ENCODE data around the gene BORCS8.
"Not testable (repeated sequence)": the region's sequence is repeated elsewhere in the genome, so short reads cannot be mapped to it uniquely, and the experiment has no call there.

BORCS8 gene

GRCh38 chr19:19142347-19142746 is 49.6 kb downstream of the BORCS8 start:
- no peak for ATAC-seq
- TF ChIP-seq BACH2 (CRISPR knock-in tag; IDR thresholded peaks at IDR 0.05; ENCODE audit: borderline replicate concordance), result no peak
- TF ChIP-seq ESRRG (CRISPR knock-in tag; IDR thresholded peaks at IDR 0.05), result no peak
- no peak for TF ChIP-seq PATZ1 (CRISPR knock-in tag; IDR thresholded peaks at IDR 0.05; ENCODE audit: borderline replicate concordance)
- TF ChIP-seq TOX (CRISPR knock-in tag; IDR thresholded peaks at IDR 0.05; ENCODE audit: borderline replicate concordance), result no peak

GRCh38 chr19:19140476-19140875 is 51.5 kb downstream of the BORCS8 start:
- ATAC-seq, result peak; percentile 4; the same call in 1 of the 3 replicates
- no peak for TF ChIP-seq ZFP3 (CRISPR knock-in tag; IDR thresholded peaks at IDR 0.05)

- no peak for TF ChIP-seq SNAI2 (CRISPR knock-in tag; IDR thresholded peaks at IDR 0.05)
- TF ChIP-seq PATZ1 (CRISPR knock-in tag; IDR thresholded peaks at IDR 0.05; ENCODE audit: borderline replicate concordance), result no peak
- no peak for TF ChIP-seq ZFP3 (CRISPR knock-in tag; IDR thresholded peaks at IDR 0.05)
- TF ChIP-seq PPARA (CRISPR knock-in tag; IDR thresholded peaks at IDR 0.05; ENCODE audit: borderline replicate concordance), result no peak
- no peak for TF ChIP-seq ZC3H10 (CRISPR knock-in tag; IDR thresholded peaks at IDR 0.05)
- no peak for TF ChIP-seq ISL1 (CRISPR knock-in tag; IDR thresholded peaks at IDR 0.05)
- ATAC-seq, result no peak
These were observed 52.1 kb downstream of the BORCS8 start for GRCh38 chr19:19139876-19140229.

- TF ChIP-seq CREB5 (CRISPR knock-in tag; IDR thresholded peaks at IDR 0.05; ENCODE audit: low read depth), result no peak
- 0 out of 2 replicates have a peak, but pooled peaks have one; percentile 18 for TF ChIP-seq CSDC2 (CRISPR knock-in tag; IDR thresholded peaks at IDR 0.05)
- peak; percentile 100 for ATAC-seq
These were observed 53.6 kb downstream of the BORCS8 start, which contains the start of gene TMEM161A for GRCh38 chr19:19138109-19138981. Gene TMEM161A (minus strand): TSS chr19:19138478. CDS start chr19:19138428, 50 bp downstream.

GRCh38 chr19:19137556-19138108 is 54.3 kb downstream of the BORCS8 start:
- TF ChIP-seq ISL1 (CRISPR knock-in tag; IDR thresholded peaks at IDR 0.05), result no peak
- ATAC-seq, result peak; percentile 41

- not testable (repeated sequence) for ATAC-seq
These were observed 56.2 kb downstream of the BORCS8 start for GRCh38 chr19:19135713-19136112.

GRCh38 chr19:19134687-19135158 is 57.2 kb downstream of the BORCS8 start:
- ATAC-seq, result no peak
- TF ChIP-seq ZC3H10 (CRISPR knock-in tag; IDR thresholded peaks at IDR 0.05), result no peak
- TF ChIP-seq ZFP3 (CRISPR knock-in tag; IDR thresholded peaks at IDR 0.05), result no peak
- no peak for TF ChIP-seq CSRNP3 (CRISPR knock-in tag; IDR thresholded peaks at IDR 0.05)
- TF ChIP-seq CSDC2 (CRISPR knock-in tag; IDR thresholded peaks at IDR 0.05), result no peak
- no peak for TF ChIP-seq TOX (CRISPR knock-in tag; IDR thresholded peaks at IDR 0.05; ENCODE audit: borderline replicate concordance)
- no peak for TF ChIP-seq OSR1 (CRISPR knock-in tag; IDR thresholded peaks at IDR 0.05)
- TF ChIP-seq ZFP30 (CRISPR knock-in tag; IDR thresholded peaks at IDR 0.05), result no peak
- TF ChIP-seq ZNF8 (CRISPR knock-in tag; IDR thresholded peaks at IDR 0.05), result no peak
- TF ChIP-seq ARNTL (CRISPR knock-in tag; IDR thresholded peaks at IDR 0.05; ENCODE audit: borderline replicate concordance, low read depth), result no peak
- TF ChIP-seq TSHZ2 (CRISPR knock-in tag; IDR thresholded peaks at IDR 0.05), result no peak
- no peak for TF ChIP-seq ESRRG (CRISPR knock-in tag; IDR thresholded peaks at IDR 0.05)
- TF ChIP-seq PATZ1 (CRISPR knock-in tag; IDR thresholded peaks at IDR 0.05; ENCODE audit: borderline replicate concordance), result no peak
- no peak for TF ChIP-seq BACH2 (CRISPR knock-in tag; IDR thresholded peaks at IDR 0.05; ENCODE audit: borderline replicate concordance)
